H9 (cell line): ENCODE results near the gene GFPT2. TPM values are rescaled to one million over a fixed set of nuclear protein-coding genes. Genes with fewer than 3 reads are reported as not detected.

ENCODE experiments used
- DNase-seq: peaks from one replicate; pipeline ENCODE4 v3.0.0-alpha.2; 2017
- H2AFZ ChIP-seq: one replicate; pipeline ENCODE4 v1.6.1; 2013; ENCODE audit warnings: mild to moderate bottlenecking, low read length, control low read depth, moderate library complexity
- H2AK5ac ChIP-seq: 2 replicates; pipeline ENCODE4 v1.6.1; 2013; ENCODE audit warnings: low read length, control low read depth, mixed read lengths; ENCODE audit not compliant: insufficient read length
- H2BK120ac ChIP-seq: one replicate; pipeline ENCODE4 v1.6.1; 2013; ENCODE audit warnings: low read depth, mild to moderate bottlenecking, low read length, control low read depth, inconsistent platforms; ENCODE audit not compliant: poor library complexity, severe bottlenecking
- H2BK12ac ChIP-seq: 2 replicates; pipeline ENCODE4 v1.6.1; 2013; ENCODE audit warnings: low read length, control low read depth, mixed read lengths, low read depth; ENCODE audit not compliant: insufficient read length
- H2BK15ac ChIP-seq: 2 replicates; pipeline ENCODE4 v1.6.1; 2013; ENCODE audit warnings: low read depth, low read length, control low read depth
- H2BK20ac ChIP-seq: one replicate; pipeline ENCODE4 v1.6.1; 2013; ENCODE audit warnings: low read depth, mild to moderate bottlenecking, low read length, control low read depth, inconsistent platforms; ENCODE audit not compliant: poor library complexity, severe bottlenecking
- H2BK5ac ChIP-seq: 2 replicates; pipeline ENCODE4 v1.6.1; 2013; ENCODE audit warnings: low read length, control low read depth, mixed read lengths; ENCODE audit not compliant: insufficient read length
- H3K14ac ChIP-seq: 2 replicates; pipeline ENCODE4 v1.6.1; 2013; ENCODE audit warnings: low read length, control low read depth; ENCODE audit not compliant: insufficient read depth
- H3K18ac ChIP-seq: 2 replicates; pipeline ENCODE4 v1.6.1; 2013; ENCODE audit warnings: low read depth, mild to moderate bottlenecking, mixed read lengths, low read length, control low read depth; ENCODE audit not compliant: insufficient read length
- H3K23ac ChIP-seq: 2 replicates; pipeline ENCODE4 v1.6.1; 2013; ENCODE audit warnings: low read length, control low read depth, mixed read lengths, low read depth; ENCODE audit not compliant: insufficient read length
- H3K23me2 ChIP-seq: 2 replicates; pipeline ENCODE4 v1.6.1; 2013; ENCODE audit warnings: low read depth, mild to moderate bottlenecking, mixed read lengths, low read length, control low read depth; ENCODE audit not compliant: insufficient read length, poor library complexity, severe bottlenecking
- H3K27ac ChIP-seq: 2 replicates; pipeline ENCODE4 v1.5.1; 2013; ENCODE audit warnings: low read length, control low read depth, mixed read lengths, low read depth; ENCODE audit not compliant: insufficient read length
- H3K27me3 ChIP-seq: 2 replicates; pipeline ENCODE4 v1.6.1; 2013; ENCODE audit warnings: low read length, control low read depth, inconsistent platforms; ENCODE audit not compliant: insufficient read depth
- H3K4ac ChIP-seq: 2 replicates; pipeline ENCODE4 v1.6.1; 2013; ENCODE audit warnings: low read depth, mild to moderate bottlenecking, control low read depth, inconsistent platforms, low read length, moderate library complexity
- H3K4me1 ChIP-seq: 2 replicates; pipeline ENCODE4 v1.6.1; 2013; ENCODE audit warnings: low read length, control low read depth, inconsistent platforms; ENCODE audit not compliant: insufficient read depth
- H3K4me2 ChIP-seq: 2 replicates; pipeline ENCODE4 v1.6.1; 2013; ENCODE audit warnings: low read length, control low read depth, mixed read lengths; ENCODE audit not compliant: insufficient read length, insufficient read depth
- H3K56ac ChIP-seq: 2 replicates; pipeline ENCODE4 v1.6.1; 2013; ENCODE audit warnings: low read depth, mild to moderate bottlenecking, mixed read lengths, low read length, control low read depth; ENCODE audit not compliant: insufficient read length
- H3K79me1 ChIP-seq: 2 replicates; pipeline ENCODE4 v1.6.1; 2013; ENCODE audit warnings: low read depth, mild to moderate bottlenecking, moderate library complexity, low read length, control low read depth, inconsistent platforms; ENCODE audit not compliant: insufficient read depth, poor library complexity, severe bottlenecking
- H3K79me2 ChIP-seq: 2 replicates; pipeline ENCODE4 v1.6.1; 2013; ENCODE audit warnings: low read length, control low read depth, inconsistent platforms; ENCODE audit not compliant: insufficient read depth
- H3K9ac ChIP-seq: 2 replicates; pipeline ENCODE4 v1.6.1; 2013; ENCODE audit warnings: low read length, control low read depth, mixed read lengths; ENCODE audit not compliant: insufficient read length; ENCODE audit errors: extremely low read depth
- H3K9me3 ChIP-seq: one replicate; pipeline ENCODE4 v1.6.1; 2013; ENCODE audit warnings: low read depth, low read length, inconsistent platforms; ENCODE audit not compliant: control insufficient read depth
- H3T11ph ChIP-seq: one replicate; pipeline ENCODE4 v1.6.1; 2013; ENCODE audit warnings: mild to moderate bottlenecking, low read length, control low read depth, inconsistent platforms
- H4K20me1 ChIP-seq: one replicate; pipeline ENCODE4 v1.6.1; 2013; ENCODE audit not compliant: control insufficient read depth, insufficient read length, insufficient read depth
- H4K5ac ChIP-seq: 2 replicates; pipeline ENCODE4 v1.6.1; 2013; ENCODE audit warnings: low read depth, mild to moderate bottlenecking, mixed read lengths, low read length, control low read depth; ENCODE audit not compliant: insufficient read length
- H4K8ac ChIP-seq: replicated peaks from 2 replicates; pipeline ENCODE4 v1.6.1; 2013; ENCODE audit warnings: low read length, control low read depth, mixed read lengths, low read depth; ENCODE audit not compliant: insufficient read length
- H4K91ac ChIP-seq: 2 replicates; pipeline ENCODE4 v1.6.1; 2013; ENCODE audit warnings: low read depth, mild to moderate bottlenecking, moderate library complexity, mixed read lengths, low read length, control low read depth; ENCODE audit not compliant: insufficient read length
- H3K27ac Mint-ChIP-seq, 3 experiments: 2 replicates in 2 of 3; 3 replicates in 1 of 3; pipeline ENCODE4 v1.8.0; 2020 to 2021; ENCODE audit warnings: mixed read lengths in 3 of 3, mild to moderate bottlenecking in 1 of 3, moderate library complexity in 1 of 3
- H3K27me3 Mint-ChIP-seq: 2 replicates; pipeline ENCODE4 v1.8.0; 2021; ENCODE audit warnings: low read depth, mild to moderate bottlenecking, moderate library complexity, mixed read lengths
- H3K36me3 Mint-ChIP-seq, 3 experiments: 2 replicates in 2 of 3; 3 replicates in 1 of 3; pipeline ENCODE4 v1.8.0; 2020 to 2021; ENCODE audit warnings: low read depth in 3 of 3, mixed read lengths in 3 of 3; ENCODE audit not compliant: insufficient read depth in 1 of 3
- H3K4me1 Mint-ChIP-seq, 2 experiments: 2 replicates each; pipeline ENCODE4 v1.8.0; 2020; ENCODE audit warnings: mixed read lengths in 2 of 2
- H3K4me3 Mint-ChIP-seq, 2 experiments: 2 replicates in 1 of 2; 3 replicates in 1 of 2; pipeline ENCODE4 v1.8.0; 2020 to 2021; ENCODE audit warnings: mild to moderate bottlenecking in 2 of 2, mixed read lengths in 2 of 2, moderate library complexity in 1 of 2
- H3K9me3 Mint-ChIP-seq, 2 experiments: 2 replicates in 1 of 2; 3 replicates in 1 of 2; pipeline ENCODE4 v1.8.0; 2020; ENCODE audit warnings: mild to moderate bottlenecking in 2 of 2, mixed read lengths in 2 of 2, moderate library complexity in 1 of 2
- CTCF ChIP-seq: fragments of 200-600 bp; sonication (generic); conservative IDR thresholded peaks from 3 replicates; pipeline ENCODE4 v1.8.0; 2021; ENCODE audit warnings: antibody characterized with exemption, mild to moderate bottlenecking
- WGBS: extraction: QIAGEN DNeasy Blood & Tissue Kit; methylation state at CpG from one replicate; pipeline ENCODE4 v1.1.7; 2013; ENCODE audit warnings: missing lambda C conversion rate, low lambda C conversion rate, mixed read lengths; ENCODE audit not compliant: insufficient read length; ENCODE audit errors: extremely low coverage; 5-methylcytosine and 5-hydroxymethylcytosine counted together
- total RNA-seq: library from RNA; stranded (reverse); gene quantifications from 2 replicates; pipeline ENCODE4 v1.2.1, GENCODE V29; 2021

Gene GFPT2
- total RNA-seq, 1 experiment from 2014 or later: 89.8 TPM

- Mint-ChIP-seq H3K9me3 (no peaks in the 10 kb centered on the region), H3K4me1 (peaks cover 8 to 15% of the 10 kb centered on the region in 2 experiments), H3K27ac (no peak overlapping the region), H3K36me3 (no peaks in the 10 kb centered on the region), H3K27me3 (peaks cover 3% of the 10 kb centered on the region; the same call in 1 of the 2 replicates), H3K4me3 (no peak overlapping the region)
- Histone ChIP-seq H3K79me1 (no peaks in the 10 kb centered on the region), H3K23ac (no peak overlapping the region), H3K4ac (no peak overlapping the region), H3K79me2 (no peaks in the 10 kb centered on the region), H4K20me1 (no peaks in the 10 kb centered on the region), H3K27me3 (no peaks in the 10 kb centered on the region), H3K14ac (peak overlapping the region; percentile 23; the same call in 1 of the 2 replicates), H2BK120ac (no peak overlapping the region), H4K5ac (no peak overlapping the region), H2AK5ac (no peak overlapping the region), H3K18ac (no peak overlapping the region), H3T11ph (no peak overlapping the region), H3K4me1 (no peaks in the 10 kb centered on the region), H2BK5ac (no peak overlapping the region), H4K91ac (no peak overlapping the region), H2AFZ (no peak overlapping the region), H2BK12ac (no peak overlapping the region), H4K8ac (no peak overlapping the region), H3K9me3 (no peaks in the 10 kb centered on the region), H2BK20ac (no peak overlapping the region), H3K9ac (no peak overlapping the region), H2BK15ac (no peak overlapping the region), H3K27ac (no peak overlapping the region), H3K23me2 (no peaks in the 10 kb centered on the region), H3K56ac (no peak overlapping the region), H3K4me2 (no peak overlapping the region)
- no CpG with 5 or more reads among the region's 4 CpGs for WGBS
- no peak for DNase-seq
- TF ChIP-seq CTCF: no peak
Measured at GRCh38 chr5:180381428-180381827, 28.3 kb upstream of the GFPT2 start.
